ENCODE results near the gene ATP8A2. TPM values are rescaled to one million over a fixed set of nuclear protein-coding genes. Genes with fewer than 3 reads are reported as not detected.

Gene ATP8A2
- total and polyA plus RNA-seq, 2 of the 8 experiments (the other 6 are each of a cell fraction or from before 2014, with no cell fraction given): 2.4 to 8.3 TPM

- Histone ChIP-seq H3K27ac (ENCODE audit: low read depth, low read length) (no peak overlapping the region), H3K4me2 (ENCODE audit: insufficient read depth in 1 of 2, low read depth in 2 of 2, low read length in 2 of 2) (no peak overlapping the region), H3K36me3 (ENCODE audit: control insufficient read depth in 2 of 4, insufficient read depth in 4 of 4, low read length in 3 of 4) (no peaks in the 10 kb centered on the region), H2BK5ac (ENCODE audit: low read depth, low read length) (no peak overlapping the region), H2BK20ac (ENCODE audit: low read length) (no peak overlapping the region), H3K9ac (replicated peaks in 1 of 4; ENCODE audit: extremely low read depth in 1 of 4, low read depth in 3 of 4, low read length in 3 of 4) (no peak overlapping the region), H3K4me3 (ENCODE audit: extremely low read depth in 1 of 4, insufficient read depth in 2 of 4, low read depth in 3 of 4, low read length in 4 of 4) (no peak overlapping the region), H4K91ac (replicated peaks; ENCODE audit: insufficient read length, low read length) (no peak overlapping the region), H2BK12ac (ENCODE audit: low read depth, low read length) (no peak overlapping the region), H2BK15ac (ENCODE audit: low read length) (no peak overlapping the region), H3K23ac (ENCODE audit: insufficient read length) (no peak overlapping the region), H3K23me2 (ENCODE audit: low read depth, low read length) (no peaks in the 10 kb centered on the region), H3K14ac (ENCODE audit: insufficient read length) (no peak overlapping the region), H3K56ac (replicated peaks; ENCODE audit: insufficient read length, low read depth, low read length) (no peak overlapping the region), H2BK120ac (replicated peaks; ENCODE audit: low read depth, low read length) (no peak overlapping the region), H3K27me3 (replicated peaks in 1 of 4; ENCODE audit: control insufficient read depth in 3 of 4, extremely low read depth in 1 of 4, insufficient read depth in 3 of 4, low read length in 3 of 4) (peaks cover 0 to 9% (median 8%) of the 10 kb centered on the region in 4 experiments; a peak in 5 of 7 replicates), H3K79me2 (ENCODE audit: control insufficient read depth in 1 of 2, insufficient read depth in 2 of 2, low read length in 2 of 2) (no peaks in the 10 kb centered on the region), H4K20me1 (replicated peaks in 1 of 2; ENCODE audit: control insufficient read depth in 1 of 2, insufficient read depth in 2 of 2, low read length in 2 of 2) (no peaks in the 10 kb centered on the region), H4K5ac (ENCODE audit: insufficient read length, low read depth, low read length) (no peak overlapping the region), H4K8ac (ENCODE audit: extremely low read depth, insufficient read depth, low read length) (no peak overlapping the region), H2AFZ (ENCODE audit: low read length) (no peak overlapping the region), H3K18ac (ENCODE audit: extremely low read depth, low read length) (no peak overlapping the region), H3K79me1 (ENCODE audit: low read depth, low read length) (no peaks in the 10 kb centered on the region), H2AK5ac (ENCODE audit: low read depth, low read length) (no peak overlapping the region), H3K4ac (replicated peaks; ENCODE audit: insufficient read length, low read depth, low read length) (no peak overlapping the region), H3K9me3 (ENCODE audit: insufficient read depth in 2 of 2, low read depth in 1 of 2, low read length in 1 of 2) (no peaks in the 10 kb centered on the region), H3K4me1 (replicated peaks in 1 of 4; ENCODE audit: control insufficient read depth in 3 of 4, insufficient read depth in 4 of 4, low read length in 3 of 4) (peaks cover 0 to 7% (median 4%) of the 10 kb centered on the region in 4 experiments; a peak in 4 of 7 replicates)
- FAIRE-seq (no peak), DNase-seq (ENCODE audit: low read depth in 1 of 2, low spot score in 2 of 2) (no peak)
- WGBS, 2 experiments (ENCODE audit: extremely low coverage in 1 of 2, insufficient coverage in 1 of 2, insufficient read length in 1 of 2, insufficient replicate concordance in 2 of 2, low coverage in 1 of 2, low lambda C conversion rate in 2 of 2, missing lambda C conversion rate in 1 of 2): 88% methylated on average over 5 of the region's 5 CpGs; no CpG with 5 or more reads in 1 of the 2 experiments
- CTCF ChIA-PET (ENCODE audit: partially characterized antibody): interaction anchor here (0.8 to 1.2 kb wide), 3 partner anchors 11 to 109 kb away, joined by 3 read pairs; no protein-coding TSS in a partner anchor
- TF ChIP-seq CTCF (IDR thresholded peaks at IDR 0.05; ENCODE audit: control extremely low read depth in 1 of 3, insufficient read depth in 1 of 3, low read depth in 1 of 3, low read length in 3 of 3) (no peak), ATF2 (IDR thresholded peaks at IDR 0.05; ENCODE audit: low read length) (no peak), ASH2L (IDR thresholded peaks at IDR 0.05; ENCODE audit: low read length) (no peak), SIX5 (IDR thresholded peaks at IDR 0.05; ENCODE audit: low read depth, low read length) (no peak), KDM4A (IDR thresholded peaks at IDR 0.05; ENCODE audit: low read depth, low read length, severe bottlenecking) (no peak), GTF2F1 (IDR thresholded peaks at IDR 0.05; ENCODE audit: borderline replicate concordance, low read depth, low read length) (no peak)
- TF ChIP-seq, protein P1, sequence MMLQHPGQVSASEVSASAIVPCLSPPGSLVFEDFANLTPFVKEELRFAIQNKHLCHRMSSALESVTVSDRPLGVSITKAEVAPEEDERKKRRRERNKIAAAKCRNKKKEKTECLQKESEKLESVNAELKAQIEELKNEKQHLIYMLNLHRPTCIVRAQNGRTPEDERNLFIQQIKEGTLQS (IDR thresholded peaks at IDR 0.05; ENCODE audit: insufficient read depth, low read depth, low read length): no peak
- POLR2A ChIA-PET (ENCODE audit: partially characterized antibody): no interaction called here
These were observed 6.8 kb downstream of the ATP8A2 start for GRCh38 chr13:25378528-25378927.

All from H1 (cell line).